Mammary epithelial cell (primary cell): ENCODE results near the gene CSTPP1.

Experiments used
- EZH2 ChIP-seq: IDR thresholded peaks from 2 replicates; pipeline ENCODE4 v1.6.1; 2012; ENCODE audit warnings: low read length, inconsistent platforms, borderline replicate concordance
- TF ChIP-seq, protein P1 (sequence below), 2 donors: IDR thresholded peaks in 1 of 2; conservative IDR thresholded peaks in 1 of 2; 2 replicates each; pipeline ENCODE4 v1.5.1; 2011 to 2012; ENCODE audit warnings: inconsistent platforms in 2 of 2, low read length in 2 of 2, mild to moderate bottlenecking in 2 of 2, control low read depth in 1 of 2, low read depth in 1 of 2; ENCODE audit not compliant: insufficient read depth in 1 of 2; ENCODE audit errors: extremely low read depth in 1 of 2

DNA sequence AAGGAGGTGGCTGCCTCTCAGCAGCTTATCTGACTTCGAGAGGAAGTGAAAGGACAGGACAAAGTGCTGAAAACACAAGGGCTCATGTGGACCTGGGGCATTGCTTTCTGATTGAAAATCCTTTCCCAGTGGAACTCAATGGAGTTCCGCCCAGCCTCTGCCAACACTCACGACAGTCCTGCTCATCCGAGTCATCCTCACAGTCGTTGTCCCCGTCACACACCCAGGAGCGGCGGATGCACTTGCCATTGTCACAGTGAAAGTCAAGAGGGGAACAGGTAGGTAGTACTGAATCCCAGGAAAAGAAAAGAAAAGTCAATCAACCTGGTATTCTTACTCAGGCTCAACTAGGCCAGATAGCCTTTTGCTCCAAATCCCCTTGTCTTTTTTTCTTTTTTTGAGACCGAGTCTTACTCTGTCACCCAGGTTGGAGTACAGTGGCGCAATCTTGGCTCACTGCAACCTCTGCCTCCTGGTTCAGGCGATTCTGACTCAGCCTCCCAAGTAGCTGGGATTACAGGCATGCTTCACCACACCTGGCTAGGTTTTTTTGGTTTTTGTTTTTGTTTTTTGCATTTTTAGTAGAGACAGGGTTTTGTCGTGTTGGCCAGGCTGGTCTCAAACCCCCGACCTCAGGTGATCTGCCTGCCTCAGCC is 36.3 kb upstream of the CSTPP1 start:
- TF ChIP-seq, protein P1, sequence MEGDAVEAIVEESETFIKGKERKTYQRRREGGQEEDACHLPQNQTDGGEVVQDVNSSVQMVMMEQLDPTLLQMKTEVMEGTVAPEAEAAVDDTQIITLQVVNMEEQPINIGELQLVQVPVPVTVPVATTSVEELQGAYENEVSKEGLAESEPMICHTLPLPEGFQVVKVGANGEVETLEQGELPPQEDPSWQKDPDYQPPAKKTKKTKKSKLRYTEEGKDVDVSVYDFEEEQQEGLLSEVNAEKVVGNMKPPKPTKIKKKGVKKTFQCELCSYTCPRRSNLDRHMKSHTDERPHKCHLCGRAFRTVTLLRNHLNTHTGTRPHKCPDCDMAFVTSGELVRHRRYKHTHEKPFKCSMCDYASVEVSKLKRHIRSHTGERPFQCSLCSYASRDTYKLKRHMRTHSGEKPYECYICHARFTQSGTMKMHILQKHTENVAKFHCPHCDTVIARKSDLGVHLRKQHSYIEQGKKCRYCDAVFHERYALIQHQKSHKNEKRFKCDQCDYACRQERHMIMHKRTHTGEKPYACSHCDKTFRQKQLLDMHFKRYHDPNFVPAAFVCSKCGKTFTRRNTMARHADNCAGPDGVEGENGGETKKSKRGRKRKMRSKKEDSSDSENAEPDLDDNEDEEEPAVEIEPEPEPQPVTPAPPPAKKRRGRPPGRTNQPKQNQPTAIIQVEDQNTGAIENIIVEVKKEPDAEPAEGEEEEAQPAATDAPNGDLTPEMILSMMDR (conservative IDR thresholded peaks at IDR 0.05 in 1 of 2, IDR thresholded peaks at IDR 0.05 in 1 of 2; ENCODE audit: extremely low read depth in 1 of 2, insufficient read depth in 1 of 2, low read depth in 1 of 2, low read length in 2 of 2) = no peak
- no peak for TF ChIP-seq EZH2
